HG02852 (cell line): ENCODE results near the gene EXD3.

ENCODE experiments used
- ATAC-seq: cut with Tn5 transposase; IDR thresholded peaks from one replicate; pipeline ENCODE4 v1.9.1; 2021; ENCODE audit warnings: mild to moderate bottlenecking, moderate library complexity; ENCODE audit not compliant: unreplicated experiment

EXD3 gene

DNA sequence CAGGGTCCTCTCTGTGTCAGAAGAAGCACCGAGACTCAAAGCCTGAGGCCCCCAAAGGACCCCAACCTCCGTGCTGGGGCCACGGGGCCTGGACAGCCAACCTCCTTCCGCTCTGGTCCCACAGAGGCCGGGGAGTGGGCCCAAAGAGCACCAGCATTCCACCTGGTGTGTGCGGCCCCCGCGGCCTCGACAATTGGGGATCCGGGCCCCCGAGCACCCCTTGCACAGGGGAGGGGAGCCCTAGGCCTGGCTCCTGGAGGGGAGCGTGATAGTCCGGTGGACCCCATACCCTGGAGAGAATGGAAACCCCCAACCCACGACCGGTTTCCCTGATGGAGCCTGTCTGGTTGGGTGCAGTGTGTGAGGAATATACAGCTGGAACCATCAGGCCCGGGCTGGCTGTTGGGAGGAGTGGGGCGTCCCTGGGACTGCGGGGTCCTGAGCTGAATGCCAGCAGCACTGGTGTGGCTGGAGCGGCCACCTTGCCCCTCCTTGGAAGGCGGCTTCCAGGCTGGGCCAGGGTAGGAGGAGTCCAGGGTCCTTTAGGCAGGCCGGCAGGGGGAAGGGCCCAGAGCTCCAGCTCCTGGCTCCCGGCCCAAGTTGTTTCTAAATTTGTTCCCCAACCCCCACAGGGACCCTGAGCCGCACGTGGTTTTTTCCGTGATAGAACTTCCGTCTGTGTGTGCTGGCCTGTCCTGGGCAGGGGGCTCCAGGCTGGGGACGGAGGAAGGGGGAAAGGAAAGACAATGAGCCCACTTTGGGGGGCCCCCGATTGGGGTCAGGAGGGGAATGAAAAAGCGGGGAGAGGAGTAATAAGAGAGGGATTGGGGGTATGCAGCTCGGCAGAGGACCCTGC, 146.3 kb downstream of the EXD3 start:
- no peak for ATAC-seq

DNA sequence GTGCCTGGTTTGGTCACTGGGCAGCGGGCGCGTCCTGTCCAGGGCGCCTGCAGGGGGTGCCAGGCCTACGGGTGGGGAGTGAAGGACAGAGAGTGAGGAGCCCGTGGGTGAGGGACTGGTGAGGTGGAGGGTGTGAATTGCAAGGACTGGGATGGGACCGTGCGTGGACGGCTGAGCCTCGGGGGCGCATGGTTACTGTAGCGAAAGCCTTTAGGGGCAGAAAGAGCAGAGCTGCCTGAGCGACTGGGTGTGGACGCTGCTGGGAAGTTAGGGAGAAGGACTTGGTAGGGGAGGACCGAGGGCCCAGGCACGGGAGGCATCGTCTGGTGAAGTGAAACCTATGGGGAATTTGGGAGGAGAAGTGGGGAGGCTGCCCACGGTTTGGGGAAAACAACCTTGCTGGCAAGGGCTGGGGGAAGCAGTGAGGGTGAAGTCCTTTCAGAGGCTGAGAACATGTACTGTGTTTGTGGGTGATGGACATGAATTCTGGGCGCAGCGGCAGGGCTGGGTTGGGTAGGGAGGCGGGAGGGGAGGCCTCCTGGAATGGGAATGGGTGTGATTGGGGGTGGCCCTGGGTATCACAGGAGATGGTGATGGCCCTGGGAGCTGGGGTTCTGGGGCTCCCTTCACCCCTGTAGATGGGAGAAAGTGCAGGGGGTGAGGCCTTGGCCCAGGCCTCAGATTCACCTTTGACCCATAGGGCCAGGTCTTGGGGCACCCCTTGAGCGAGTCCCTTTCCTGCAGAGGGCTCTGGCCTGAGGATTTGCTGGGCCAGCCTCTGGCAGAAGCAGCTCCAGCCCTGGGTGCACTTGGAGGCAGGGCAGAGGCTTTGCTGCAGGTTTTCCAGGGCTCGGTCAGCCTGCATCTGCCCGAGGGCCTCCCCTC, 147.1 kb downstream of the EXD3 start:
- ATAC-seq = no peak

DNA sequence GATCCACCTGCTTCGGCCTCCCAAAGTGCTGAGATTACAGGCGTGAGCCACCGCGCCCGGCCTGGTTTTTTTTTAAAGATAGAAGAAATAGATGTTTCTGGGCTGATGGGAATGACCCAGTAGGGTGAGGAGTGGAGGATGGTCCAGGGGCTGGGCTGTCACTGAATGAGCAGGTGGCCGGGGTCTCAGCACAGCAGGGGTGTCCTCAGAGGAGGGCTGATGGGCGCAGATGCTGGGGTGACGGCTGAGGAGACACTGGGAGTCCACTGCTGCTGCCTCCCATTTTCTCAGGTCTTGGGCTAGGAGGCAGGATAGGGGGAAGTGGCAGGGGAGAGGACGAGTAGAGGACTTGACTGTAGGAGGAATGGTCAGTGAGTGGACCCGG, 147.8 kb downstream of the EXD3 start:
- no peak for ATAC-seq

DNA sequence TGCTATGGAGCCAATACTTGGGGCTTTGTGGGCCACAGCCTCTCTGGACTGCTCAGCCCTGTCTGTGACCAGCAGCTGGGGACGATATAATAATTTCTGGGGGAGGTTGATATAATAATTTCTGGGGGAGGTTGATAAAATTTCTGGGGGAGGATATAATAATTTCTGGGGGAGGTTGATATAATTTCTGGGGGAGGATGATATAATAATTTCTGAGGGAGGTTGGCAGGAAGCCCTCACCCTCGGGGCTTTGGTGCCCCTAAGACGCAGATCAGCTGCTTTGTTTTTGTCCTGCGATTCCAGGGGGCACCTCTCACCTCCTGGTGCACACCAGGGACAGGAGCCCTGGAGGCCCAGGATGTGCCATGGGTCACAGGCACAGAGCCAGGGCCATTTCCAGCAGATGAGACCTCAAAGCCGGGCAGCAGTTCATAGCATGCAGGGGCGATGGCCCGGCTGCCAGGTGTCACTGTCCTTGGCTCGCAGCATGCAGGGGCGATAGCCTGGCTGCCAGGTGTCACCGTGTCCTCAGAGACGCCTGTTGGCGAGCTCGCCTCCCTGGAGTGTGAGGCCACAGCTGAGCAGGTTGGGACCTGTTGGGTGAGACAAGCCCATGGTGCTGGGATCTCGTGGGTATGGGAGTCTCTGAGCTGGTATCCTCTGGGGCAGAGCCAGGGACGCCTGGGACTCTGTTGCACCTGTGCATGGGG, 149.2 kb downstream of the EXD3 start:
- ATAC-seq = no peak

DNA sequence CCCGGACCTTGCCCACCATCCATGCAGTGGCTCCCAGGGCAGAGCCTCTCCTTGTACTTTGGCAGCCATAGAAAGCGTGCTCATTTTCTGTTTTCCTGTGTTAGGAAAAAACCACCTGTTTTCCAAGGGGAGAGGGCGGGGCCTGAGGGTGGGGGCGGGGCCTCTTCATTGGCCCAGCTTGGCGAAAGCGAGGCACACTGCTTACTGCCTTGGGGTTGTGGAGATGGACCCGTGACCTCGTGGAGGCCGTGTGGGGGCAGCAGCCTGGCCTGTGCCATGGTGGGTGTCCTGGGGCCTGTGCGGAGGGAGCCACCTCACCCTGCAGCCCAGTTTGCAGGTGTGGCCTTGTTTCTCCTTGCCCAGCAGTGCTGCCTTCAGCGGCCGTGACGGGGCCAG, 149.9 kb downstream of the EXD3 start:
- no peak for ATAC-seq

DNA sequence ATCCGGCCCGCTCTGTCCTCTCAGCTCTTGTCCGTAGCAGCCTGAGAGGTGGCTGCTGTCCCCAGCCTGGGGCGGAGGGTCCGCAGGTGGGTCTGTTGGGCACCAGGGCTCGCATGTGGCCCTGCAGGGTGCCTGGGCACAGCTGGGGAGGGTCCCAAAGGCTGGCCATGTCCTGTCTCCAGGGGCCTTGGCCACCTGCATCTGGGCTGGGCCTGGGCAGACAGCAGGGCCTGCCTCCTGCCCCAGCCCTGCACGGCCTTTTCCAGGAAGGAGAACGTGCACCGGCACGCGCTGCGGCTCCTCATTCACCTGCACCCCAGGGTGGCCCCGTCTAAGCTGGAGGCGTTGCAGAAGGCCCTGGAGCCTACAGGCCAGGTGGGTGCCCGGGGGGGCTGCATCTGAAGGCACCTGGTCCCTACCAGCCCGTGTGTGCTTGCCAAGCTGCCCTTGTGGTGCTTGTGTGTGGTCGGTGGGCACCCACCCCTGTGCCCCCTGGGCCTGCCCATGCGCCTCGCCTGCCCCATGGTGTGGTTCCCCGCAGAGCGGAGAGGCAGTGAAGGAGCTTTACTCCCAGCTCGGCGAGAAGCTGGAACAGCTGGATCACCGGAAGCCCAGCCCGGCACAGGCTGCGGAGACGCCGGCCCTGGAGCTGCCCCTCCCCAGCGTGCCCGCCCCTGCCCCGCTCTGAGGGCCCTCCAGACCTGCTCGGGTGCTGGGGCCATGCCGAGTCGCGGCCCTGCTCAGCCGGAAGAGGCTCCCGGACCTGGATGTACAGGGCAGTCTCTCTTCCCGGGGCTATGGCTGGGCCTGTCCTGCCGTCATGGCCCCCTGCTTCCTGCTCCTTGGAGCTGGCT, 150.5 kb downstream of the EXD3 start:
- no peak for ATAC-seq

DNA sequence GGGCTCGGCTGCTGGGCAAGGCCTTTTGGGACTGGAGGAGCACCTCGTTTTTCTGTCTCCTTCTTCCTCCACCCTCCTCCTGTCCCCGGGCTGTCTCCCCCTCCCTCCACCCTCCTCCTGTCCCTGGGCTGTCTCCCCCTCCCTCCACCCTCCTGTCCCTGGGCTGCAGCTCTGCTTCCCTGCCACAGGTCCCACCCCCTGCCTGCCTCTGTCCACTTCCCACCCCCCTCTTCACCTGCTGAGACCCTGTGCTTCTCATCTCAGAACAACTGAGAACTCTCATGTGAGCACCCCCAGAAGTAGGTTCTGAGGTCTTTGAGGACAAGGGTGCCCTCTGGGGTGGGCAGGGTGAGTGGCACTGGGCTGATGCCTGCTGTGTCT, 151.3 kb downstream of the EXD3 start:
- ATAC-seq = no peak

DNA sequence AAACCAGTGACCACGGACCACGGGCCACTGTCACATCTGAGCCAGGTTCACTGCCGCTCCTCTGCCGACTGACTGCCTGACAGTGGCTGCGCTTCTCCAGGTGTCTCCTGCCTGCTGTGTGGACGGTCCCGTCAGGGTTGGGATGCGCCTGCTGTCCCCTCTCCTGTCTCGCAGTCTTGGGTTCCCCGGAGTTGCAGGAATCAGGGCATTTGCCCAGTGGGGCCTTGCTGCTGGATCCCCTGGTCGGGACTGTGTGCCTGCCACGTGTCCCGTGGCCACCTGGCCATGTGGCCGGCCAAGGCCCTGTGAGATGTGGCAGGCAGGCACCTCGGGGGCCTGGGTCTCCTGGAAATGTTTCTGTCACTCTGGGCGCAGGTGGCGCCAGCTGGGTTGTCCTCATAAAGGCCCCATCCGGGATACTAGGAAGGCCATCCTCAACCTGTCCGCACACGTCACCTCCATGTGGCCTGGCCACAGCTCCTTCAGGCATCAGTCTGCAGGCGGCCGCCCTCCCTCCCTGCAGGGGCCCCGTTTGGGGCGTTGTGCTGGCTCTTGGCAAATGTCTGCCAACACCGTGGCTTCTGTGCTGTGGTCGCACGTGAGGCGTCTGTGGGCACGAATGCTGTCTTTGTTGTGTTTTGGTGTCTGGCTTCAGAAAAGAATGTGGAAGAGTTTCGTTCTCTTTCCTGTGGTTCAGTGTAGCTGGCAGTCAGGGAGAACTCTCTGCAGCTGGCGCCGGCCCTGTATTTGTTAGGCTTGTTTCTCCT, 151.8 kb downstream of the EXD3 start:
- no peak for ATAC-seq

DNA sequence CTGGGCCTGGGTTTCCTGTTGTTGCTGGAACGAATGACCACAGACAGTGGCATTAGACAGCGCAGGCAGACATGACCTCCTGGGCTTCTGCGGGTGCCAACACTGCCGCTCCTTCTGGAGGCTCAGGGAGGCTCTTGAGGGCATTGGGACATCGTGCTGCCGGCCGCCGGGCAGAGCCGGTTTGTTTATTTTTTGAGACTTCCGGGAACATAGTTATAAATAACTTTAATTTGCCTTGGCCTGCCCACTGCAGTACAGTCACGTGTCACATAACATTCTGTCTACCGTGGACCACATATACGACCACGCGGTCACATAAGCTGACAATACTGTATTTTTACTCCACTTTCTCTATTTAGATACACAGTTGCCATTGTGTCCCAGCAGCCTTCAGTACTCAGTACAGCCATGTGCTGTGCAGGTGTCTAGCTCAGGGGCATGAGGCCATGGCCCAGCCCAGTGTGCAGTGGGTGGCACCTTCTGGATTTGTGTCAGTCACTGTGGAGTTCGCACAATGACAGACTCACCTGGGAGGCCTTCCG, 153.7 kb downstream of the EXD3 start:
- no peak for ATAC-seq

DNA sequence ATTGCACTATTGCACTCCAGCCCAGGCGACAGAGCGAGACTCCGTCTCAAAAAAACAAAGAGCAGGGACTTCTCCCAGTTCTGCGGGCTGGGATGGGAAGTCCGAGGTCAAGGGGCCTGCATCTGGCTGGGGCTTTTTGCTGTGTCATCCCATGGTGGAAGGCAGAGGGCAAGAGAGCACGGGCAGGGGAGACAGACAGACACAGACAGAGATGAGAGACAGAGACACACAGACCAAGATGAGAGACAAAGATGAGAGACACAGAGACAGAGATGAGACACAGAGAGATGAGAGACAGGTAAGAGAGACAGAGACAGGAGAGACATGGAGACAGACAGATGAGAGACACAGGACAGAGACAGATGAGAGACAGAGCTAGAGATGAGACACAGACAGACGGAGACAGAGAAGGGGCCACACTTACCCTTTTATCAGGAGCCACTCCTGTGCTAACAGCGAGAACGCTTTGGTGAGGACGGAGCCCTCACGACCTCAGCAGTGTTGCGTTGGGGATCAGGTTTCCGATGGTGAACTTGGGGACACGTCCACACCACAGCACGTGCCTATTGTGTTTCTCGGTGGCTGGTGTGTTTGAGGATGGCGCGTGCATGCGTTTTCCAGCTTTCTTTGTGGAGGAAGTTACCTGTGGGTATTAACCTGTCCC, 154.3 kb downstream of the EXD3 start:
- ATAC-seq = no peak

DNA sequence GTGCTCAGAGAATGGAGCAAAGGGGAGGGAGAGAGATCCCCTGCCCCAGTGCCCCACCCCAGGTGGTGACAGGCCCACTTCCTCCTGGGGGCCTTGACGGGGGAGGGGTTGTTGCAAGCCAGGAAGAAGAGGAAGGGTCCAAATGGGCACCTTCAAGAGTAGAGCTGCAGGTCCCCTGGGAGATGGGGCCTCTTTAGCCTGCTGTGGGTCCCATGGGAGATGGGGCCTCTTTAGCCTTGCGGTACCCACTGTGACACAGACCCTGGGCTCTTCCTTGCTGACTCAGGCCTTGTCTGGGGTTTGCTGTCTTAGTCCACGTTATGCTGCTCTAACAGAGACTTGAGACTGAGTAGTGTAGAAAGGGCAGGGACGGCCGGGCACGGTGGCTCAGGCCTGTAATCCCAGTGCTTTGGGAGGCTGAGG, 155.0 kb downstream of the EXD3 start:
- no peak for ATAC-seq

DNA sequence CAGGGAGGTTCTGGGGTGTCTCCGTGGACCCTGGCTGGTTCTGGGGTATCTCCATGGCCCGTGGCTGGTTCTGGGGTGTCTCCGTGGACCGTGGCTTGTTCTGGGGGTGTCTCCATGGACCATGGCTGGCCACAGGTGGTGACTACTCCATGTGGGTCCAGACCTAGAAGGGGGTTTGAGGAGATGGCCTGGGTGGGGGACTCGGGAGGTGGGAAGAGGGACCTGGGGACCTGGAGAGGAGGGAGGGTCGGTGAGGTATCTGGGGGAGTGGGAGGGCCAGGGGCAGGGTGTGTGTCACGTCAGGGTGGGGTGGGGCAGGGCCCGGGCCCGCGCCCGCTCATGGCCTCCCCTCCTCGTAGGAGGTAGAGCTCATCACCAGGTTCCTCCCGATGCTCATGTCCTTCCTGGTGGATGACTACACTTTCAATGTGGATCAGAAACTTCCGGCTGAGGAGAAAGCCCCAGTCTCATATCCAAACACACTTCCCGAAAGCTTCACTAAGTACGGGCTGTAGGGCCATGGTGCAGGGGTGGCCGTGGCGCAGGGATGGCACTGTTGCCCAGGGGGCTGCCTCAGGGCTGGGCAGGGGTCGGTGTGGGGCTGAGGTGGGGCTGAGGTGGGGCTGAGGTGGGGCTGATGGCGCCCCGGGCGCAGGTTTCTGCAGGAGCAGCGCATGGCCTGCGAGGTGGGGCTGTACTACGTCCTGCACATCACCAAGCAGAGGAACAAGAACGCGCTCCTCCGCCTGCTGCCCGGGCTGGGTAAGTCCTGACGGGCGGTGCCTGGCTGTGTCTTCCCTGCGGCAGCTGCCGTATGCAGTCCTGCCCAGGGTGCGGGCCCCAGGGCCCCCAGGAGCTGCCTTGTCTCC, 156.1 kb downstream of the EXD3 start:
- no peak for ATAC-seq

DNA sequence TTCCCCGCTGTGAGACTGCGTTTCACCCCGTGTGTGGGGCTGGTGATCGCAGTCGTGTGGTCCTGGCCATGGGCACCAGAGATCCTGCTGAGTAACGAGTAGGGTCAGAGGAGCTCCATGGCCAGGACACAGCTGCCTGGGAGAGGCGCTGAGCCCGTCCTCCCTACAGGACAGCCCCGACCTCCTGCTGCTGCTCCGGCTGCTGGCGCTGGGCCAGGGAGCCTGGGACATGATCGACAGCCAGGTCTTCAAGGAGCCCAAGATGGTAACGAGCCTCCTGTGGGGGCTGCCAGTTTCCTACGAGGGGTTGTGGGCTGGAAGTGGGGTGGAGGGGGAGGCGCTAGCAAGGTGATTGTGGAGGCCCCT, 156.8 kb downstream of the EXD3 start:
- ATAC-seq = no peak

DNA sequence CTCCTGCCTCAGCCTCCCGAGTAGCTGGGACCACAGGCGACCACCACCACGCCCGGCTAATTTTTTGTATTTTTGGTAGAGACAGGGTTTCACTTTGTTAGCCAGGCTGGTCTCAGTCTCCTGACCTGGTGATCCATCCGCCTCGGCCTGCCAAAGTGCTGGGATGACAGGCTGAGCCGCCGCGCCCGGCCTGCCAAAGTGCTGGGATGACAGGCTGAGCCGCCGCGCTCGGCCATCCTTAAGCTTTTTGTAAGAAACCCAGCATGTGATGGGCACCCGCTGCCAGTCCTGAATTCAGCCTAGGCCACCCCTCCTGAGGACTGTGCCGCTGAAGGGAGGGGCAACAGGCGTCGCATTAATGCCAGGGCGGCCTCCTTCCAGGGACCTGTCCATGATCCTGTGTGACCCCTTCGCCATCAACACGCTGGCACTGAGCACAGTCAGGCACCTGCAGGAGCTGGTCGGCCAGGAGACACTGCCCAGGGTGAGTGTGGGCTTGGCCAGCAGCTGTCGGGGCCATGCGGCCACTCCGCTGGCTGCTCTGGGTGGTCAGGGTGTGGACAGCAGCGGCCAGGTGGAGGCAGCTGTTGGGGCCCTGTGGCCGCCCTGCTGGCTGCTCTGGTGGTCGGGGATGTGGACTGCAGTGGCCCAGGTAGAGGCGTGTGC, 157.3 kb downstream of the EXD3 start:
- ATAC-seq = no peak

DNA sequence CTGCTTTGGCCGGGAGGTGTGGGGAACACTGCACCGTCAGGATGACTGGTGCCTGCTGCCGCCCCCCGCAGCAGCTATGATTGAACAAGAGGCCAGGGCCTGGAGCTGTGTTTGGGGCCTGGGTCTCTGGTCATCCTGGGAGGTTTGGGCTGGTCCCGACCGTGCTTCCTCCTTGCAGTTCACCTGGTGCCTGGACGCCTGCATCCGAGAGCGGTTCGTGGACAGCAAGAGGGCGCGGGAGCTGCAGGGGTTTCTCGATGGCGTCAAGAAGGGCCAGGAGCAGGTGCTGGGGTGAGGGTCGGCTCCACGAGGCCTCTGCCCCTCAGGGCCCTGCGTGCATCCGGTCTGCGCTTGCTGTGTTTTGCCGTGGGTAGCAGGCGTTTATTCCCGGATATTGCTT, 158.9 kb downstream of the EXD3 start:
- no peak for ATAC-seq

DNA sequence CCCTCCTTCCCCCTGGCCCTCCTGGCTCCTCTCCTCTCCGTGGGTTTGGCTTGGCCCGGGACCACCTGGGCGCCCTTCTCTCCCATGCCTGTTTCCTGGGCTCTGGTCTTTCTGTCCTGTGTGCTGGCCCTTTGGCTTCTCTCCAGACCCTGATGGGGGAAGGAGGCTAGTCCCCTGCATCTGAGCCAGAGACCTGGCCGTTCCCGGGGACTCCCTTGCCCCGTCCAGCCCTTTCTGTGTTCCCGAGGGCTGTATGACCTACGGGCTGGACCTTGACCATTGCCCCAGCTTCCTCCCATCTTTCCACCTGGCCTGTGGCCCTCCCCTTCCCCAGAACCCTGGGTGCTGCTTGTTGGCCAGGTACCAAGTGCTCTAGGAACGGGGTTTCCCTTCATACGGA, 159.5 kb downstream of the EXD3 start:
- no peak for ATAC-seq

DNA sequence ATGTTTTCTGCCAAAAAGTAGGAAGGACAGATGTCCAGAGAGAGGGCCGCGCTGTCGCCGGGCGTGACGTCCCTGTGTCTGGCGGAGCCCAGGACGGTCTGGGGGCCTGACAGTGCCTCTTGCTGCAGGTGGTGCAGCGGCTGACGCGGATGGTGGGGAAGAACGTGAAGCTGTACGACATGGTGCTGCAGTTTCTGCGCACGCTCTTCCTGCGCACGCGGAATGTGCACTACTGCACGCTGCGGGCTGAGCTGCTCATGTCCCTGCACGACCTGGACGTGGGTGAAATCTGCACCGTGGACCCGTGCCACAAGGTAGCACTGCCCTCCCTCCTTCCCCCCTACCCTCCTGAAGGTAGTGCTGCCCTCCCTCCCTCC, 160.1 kb downstream of the EXD3 start:
- ATAC-seq = no peak
